ELF-1 (cell line): Measurements from ENCODE around the gene WDR36.

Experiments
- DNase-seq: peaks from one replicate; pipeline ENCODE4 v3.0.0-alpha.2; 2016; ENCODE audit warnings: low read depth, low spot score

The WDR36 gene

GRCh38 chr5:111099058-111099778, 7.1 kb downstream of the WDR36 start:
- no peak for DNase-seq

- no peak for DNase-seq
These were observed 14.3 kb downstream of the WDR36 start for GRCh38 chr5:111106320-111106948.

DNA sequence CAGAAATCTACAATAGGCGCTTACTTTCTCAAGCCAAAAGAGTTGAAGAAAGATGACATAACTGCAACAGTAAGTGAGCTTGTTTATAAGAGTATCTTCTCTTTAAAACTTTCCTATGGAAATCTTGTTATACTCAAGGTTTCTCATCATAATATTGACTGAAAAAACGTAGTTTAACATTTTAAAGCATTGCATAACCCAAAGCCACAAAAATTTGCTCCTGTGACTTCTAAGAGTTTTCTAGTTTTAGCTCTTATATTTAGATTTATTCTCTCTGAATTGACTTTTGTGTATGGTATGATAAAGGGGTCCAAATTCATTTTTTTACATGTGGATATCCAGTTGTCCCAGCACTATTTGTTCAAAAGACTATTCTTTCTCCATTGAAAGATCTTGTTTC, 15.2 kb downstream of the WDR36 start:
- no peak for DNase-seq

DNA sequence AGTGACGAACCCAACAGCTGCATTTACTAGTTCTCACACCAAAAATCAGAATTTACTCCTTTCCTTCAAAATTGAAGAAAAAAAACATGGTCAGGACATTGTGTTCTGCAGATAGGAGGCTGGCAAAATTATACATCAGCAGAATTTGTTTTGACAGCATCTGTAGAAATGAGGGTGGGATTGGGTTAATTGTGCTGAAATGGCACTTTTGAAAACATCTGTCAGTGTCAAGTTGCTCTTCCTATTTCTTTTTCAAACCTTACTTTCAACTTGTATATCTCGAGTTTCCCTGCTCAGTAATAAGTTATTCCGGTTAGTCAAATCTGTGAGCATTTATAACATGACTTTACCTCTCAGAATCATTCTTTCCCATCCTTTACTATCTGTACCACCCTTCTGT, 19.8 kb downstream of the WDR36 start:
- DNase-seq = no peak

GRCh38 chr5:111113678-111114077, 21.5 kb downstream of the WDR36 start:
- no peak for DNase-seq

- no peak for DNase-seq
These were observed 23.1 kb downstream of the WDR36 start for GRCh38 chr5:111115229-111115628.

DNA sequence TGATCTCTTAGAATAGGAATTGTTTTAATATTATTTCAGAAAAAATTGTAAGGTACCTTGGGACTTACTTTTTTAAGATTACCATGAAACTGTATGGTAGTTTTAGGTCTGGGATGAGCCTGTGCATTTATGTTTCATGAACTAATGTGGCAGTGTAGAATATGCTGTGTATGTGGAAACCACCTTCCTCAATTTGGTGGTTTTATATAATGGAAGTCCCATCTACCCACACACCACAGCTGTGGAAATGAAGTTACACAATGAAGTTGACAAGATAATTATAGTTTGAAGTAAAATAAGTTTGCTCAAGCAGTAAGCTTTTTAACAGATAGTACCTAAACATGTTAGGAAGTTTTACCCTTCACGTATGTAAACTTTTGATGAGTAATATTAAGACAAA, 24.4 kb downstream of the WDR36 start:
- DNase-seq = no peak

- no peak for DNase-seq
These were observed 25.0 kb downstream of the WDR36 start for GRCh38 chr5:111117136-111117535.

- DNase-seq = no peak
These were observed 27.1 kb downstream of the WDR36 start for GRCh38 chr5:111119221-111119620.

- DNase-seq = no peak
These were observed 27.7 kb downstream of the WDR36 start for GRCh38 chr5:111119856-111120255.

- no peak for DNase-seq
These were observed 28.8 kb downstream of the WDR36 start for GRCh38 chr5:111120911-111121310.

- DNase-seq = no peak
These were observed 29.8 kb downstream of the WDR36 start for GRCh38 chr5:111121926-111122325.

DNA sequence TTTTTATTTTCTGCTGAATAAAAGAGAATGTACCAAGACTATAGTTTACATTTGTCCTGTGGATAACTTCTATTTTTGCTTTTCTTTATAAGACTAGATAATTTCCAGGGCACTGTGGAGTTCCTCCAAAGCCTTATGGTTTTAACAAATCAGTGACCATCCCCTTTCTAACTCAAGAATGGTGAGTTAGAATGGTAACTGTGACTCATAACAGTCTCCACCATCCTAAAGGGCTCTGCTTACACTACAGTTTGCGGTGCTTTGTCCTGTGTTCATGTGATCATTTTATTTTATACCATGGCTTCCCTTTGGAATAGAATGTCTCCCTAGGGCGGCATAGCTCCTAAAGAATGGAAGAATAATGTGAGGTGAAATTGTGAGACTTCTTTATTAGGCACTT, 30.2 kb downstream of the WDR36 start:
- no peak for DNase-seq

- no peak for DNase-seq
These were observed 32.6 kb downstream of the WDR36 start for GRCh38 chr5:111124793-111125192.

GRCh38 chr5:111126896-111127295, 34.7 kb downstream of the WDR36 start:
- peak; percentile 23 for DNase-seq

DNA sequence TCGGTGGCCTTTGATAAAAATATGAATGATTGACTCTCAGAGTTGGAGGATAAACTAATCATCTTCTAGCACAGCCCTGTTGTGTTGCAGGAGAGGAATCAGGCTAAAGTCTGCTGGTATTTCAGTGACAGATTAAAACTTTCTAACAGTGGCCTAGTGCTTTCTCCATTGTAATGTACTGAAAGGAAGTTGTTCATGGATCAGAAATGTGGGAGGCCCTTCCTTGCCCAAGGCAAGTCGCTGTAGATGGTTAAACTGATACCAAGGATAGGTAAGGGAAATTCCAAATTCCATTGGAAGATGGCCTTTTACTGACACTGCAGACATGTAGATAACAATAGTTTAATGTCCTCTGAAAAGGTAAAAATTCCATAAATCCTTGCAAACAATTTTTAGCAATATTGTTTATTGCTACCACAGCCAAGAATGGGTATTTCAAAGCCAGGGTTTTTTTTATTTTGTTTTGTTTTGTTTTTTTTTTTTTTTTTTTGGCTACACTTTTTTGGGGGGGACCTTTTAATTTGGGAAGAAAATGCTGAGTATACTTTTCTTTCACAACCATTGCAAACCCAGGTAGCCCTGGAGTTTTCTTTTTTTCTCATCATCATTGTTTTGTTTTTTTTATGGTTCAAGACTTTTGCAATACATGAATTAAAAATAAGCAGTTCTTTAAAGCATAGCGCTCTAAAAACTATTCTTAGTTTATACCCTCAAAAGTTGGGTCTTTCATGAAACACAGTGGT, 35.5 kb downstream of the WDR36 start:
- DNase-seq = peak; percentile 71

- DNase-seq = no peak
These were observed 37.8 kb downstream of the WDR36 start for GRCh38 chr5:111129938-111130337.

DNA sequence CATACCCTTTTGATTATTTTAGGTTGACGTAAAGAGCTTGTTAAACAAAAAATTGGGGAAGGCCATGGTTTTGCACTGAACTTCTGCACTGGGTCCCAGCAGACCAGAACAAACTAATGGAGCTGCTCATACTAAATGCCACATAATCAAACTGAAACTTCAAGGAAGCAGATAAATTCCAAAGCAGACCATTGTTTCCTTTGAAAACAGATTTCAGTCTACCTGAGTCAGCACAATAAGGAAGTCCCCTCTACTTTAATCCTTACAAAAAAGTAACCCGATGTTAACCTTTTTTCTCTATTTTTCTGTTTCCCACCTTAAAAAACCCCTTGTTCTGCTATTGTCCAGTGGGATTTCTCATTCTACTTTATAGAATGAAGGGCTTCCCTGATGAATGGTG, 39.2 kb downstream of the WDR36 start:
- no peak for DNase-seq

GRCh38 chr5:111132076-111132475, 39.9 kb downstream of the WDR36 start:
- no peak for DNase-seq

DNA sequence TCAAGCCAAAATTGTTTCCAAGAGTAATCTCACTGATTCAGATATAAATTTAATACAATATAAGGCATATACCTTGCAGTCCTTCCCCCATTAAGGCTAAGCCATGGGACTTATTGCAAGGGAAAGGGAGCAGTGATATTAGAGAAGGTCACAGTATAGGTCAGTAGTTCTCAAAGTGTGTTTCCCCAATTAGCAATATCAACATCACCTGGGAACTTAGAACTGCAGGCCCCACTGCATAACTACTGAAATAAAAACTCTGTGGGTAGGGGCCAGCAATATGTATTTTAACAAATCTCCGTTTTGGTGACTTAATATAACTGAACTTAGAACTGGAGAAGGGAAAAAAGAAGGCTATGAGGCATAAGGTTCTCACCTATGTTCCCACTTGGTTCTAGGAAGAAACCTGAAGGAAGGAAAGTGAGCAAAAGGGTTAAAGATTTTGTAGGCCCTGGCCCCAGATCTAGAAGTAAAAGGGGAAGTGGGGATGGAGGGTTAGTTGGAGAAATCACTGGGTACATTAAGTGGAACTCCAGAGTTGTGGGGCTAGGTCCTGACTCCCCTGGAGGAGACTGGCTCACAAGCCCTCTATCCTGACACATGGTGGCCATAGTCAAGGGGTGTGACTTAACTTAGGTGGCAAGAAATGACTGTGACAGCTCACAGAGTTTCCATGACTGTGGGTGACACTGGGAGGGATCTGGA, 40.7 kb downstream of the WDR36 start:
- DNase-seq = no peak

- no peak for DNase-seq
These were observed 41.2 kb downstream of the WDR36 start for GRCh38 chr5:111133436-111133751.

GRCh38 chr5:111134087-111134486, 41.9 kb downstream of the WDR36 start:
- DNase-seq = no peak
